Activated CD8-positive, alpha-beta memory T cell treated with anti-CD3 and anti-CD28 coated beads for 1 hour (primary cell): ENCODE results near the gene TLN1.
A peak's percentile ranks its signal among the peaks of the same experiment; 100 is the strongest.

Experiments
- DNase-seq, 2 donors: peaks; one replicate each; pipeline ENCODE4 v3.0.0-alpha.2; 2020; ENCODE audit warnings: low read depth in 1 of 2; ENCODE audit errors: extremely low read depth in 1 of 2

The TLN1 gene

DNA sequence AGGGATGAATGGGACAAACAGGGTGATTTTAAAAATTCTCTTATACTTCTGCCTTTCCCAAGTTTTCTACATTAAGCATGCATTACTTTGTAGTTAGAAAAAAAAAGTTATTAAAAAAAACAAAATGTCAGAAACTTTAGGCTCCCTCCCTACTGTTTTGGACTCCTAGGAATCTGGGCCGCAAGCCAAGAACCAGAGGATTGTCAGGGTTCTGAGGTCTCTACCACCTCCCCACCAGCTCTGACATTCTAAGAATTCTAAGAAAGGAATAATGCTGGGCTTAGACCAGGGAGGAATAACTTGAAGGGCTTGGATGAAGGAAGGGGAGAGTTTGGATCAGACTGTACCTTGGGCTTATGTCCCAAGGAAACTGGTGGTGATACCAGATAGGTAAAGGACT is 66.0 kb downstream of the TLN1 start:
- DNase-seq, result no peak

GRCh38 chr9:35665471-35665818 is 66.5 kb downstream of the TLN1 start:
- no peak for DNase-seq

- peak in 1 of 2 donors; percentile 43 for DNase-seq
Observed at GRCh38 chr9:35664531-35665470, 67.2 kb downstream of the TLN1 start, which contains the start of gene ARHGEF39. ARHGEF39 (minus strand) TSS chr9:35665195; CDS start chr9:35665169, 26 bp downstream.

DNA sequence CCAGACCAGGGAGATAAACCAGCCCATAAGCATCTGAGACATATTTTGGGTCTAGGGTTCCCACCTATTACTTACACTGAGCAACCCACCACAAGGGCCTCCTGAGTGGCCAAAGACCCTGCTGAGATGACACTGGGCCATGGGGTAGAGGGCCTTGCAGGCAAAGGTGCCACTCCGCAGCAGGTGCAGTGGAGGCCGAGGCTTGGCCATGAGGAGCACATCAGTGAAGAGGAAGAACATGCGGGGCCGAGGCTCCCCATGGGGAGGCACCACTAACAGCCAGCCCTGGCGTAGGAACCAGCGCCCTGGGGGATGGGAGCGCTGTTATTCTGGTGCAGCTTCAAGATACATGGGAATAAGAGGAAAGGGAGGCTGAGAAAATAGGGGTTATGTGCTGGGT is 69.6 kb downstream of the TLN1 start:
- DNase-seq, result no peak

GRCh38 chr9:35661756-35662350 is 70.1 kb downstream of the TLN1 start:
- DNase-seq, result no peak

- no peak for DNase-seq
Observed at GRCh38 chr9:35660966-35661415, 71.0 kb downstream of the TLN1 start.

DNA sequence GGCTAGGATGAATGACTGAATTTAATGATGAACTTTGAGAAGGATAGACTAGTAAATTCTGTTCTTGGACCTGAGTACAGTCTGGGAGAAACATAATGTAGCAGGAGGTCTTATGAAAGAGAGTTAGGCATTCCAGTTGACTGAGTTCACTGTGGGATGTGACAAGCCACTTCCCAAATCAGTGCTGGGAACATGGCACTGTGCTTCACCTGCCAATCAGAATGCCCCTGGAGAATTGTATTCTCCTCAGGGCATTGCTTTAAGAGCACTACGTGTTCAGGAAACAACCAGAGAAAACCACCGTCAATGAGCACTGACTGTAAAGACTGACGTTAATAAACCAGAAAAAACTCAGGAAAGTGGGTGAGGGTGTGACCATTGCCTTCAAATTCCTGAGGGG is 72.7 kb downstream of the TLN1 start:
- no peak for DNase-seq

DNA sequence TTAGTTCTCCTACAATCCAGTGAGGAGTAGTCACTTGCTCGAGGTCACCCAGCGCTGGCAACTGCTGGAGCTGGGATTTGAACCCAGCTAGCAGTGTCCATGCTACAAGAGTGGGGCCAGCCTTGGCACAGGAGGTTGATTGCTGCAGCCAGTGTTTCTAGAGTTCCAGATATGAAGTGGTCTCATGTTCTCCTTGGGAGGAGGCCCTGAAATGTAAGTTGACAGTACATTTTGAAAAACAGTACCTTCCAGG is 73.1 kb downstream of the TLN1 start:
- DNase-seq, result no peak

GRCh38 chr9:35658137-35658967 is 73.6 kb downstream of the TLN1 start, which contains the start of gene CCDC107:
CCDC107 (plus strand) TSS chr9:35658292; CDS start chr9:35658380, 88 bp downstream.
- peak; percentile 48 to 76 for DNase-seq

DNA sequence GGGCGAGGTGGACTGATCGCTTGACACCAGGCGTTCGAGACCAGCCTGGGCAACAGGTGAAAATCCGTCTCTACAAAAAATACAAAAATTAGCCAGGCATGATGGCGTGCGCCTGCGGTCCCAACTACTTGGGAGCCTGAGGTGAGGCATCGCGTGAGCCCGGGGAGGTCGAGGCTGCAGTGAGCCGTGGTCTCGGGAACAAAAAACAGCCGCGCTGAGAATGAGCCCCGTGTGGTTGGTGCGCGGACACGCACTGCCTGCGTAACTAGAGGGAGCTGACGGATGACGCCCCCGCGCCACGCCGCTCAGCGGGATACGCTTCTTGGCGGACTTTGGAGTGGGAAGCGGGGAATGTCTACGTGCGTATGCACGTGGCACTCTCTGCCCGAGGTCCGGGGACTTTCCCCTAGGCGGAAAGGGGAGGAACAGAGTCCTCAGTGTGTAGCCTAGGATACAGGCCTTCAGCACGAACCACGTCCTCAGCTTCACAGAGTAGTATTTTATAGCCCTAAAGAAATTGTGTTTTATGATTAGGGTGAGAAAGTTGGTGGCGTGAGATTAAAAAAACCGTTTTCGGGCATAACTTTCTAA is 74.4 kb downstream of the TLN1 start, which contains the start of gene RMRP:
RMRP (minus strand) TSS at position 474 of the 591 bp plus-strand sequence.
- DNase-seq, result peak; percentile 72 to 78

DNA sequence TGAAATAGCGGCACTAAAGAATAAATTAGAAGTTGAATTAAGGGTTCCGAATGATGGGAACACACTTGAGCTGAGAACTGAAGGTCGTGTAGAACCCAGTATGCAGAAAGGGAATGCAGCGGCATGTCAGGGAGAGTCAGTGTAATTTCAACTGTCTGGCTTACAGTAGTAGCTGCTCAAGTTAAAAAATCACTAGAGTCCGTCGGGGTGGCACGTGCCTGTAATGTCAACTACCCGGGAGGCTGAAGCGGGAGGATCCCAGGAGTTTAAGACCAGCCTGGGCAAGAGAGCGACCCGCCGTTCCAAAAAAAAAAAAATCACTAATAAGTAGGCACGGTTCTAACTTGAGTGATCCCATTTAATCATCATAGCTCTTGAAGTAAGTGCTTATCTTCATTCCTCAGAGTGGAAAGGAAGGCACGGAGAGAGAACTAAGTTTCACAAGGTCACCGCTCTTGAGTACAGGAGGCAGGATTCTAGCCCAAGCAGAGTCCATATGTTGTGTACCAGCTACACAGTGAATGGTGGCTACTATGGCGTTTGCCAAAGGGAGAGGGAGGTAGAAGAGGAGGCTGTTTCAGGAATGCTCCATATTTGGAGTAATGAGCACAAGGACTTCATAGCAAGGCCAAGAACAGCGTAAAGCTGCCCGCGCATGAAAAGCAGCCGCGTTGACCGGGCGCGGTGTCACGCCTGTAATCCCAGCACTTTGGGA is 75.0 kb downstream of the TLN1 start:
- DNase-seq, result no peak

DNA sequence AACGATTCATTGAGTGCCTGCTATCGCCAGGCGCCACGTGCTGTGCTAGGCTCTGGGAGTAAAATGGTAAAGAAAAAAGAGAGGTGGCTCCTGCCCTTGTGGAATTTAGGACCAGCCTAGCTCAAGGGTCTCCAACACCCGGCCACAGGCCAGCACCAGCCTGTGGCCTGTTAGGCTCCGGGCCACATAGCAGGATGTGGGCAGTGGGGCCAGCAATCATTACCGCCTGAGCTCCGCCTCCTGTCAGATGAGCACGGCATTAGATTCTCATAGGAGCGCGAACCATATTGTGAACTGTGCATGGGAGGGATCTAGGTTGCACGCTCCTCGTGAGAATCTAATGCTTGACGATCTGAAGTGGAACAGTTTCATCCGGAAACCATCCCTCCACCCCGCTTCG is 75.6 kb downstream of the TLN1 start:
- DNase-seq, result no peak

DNA sequence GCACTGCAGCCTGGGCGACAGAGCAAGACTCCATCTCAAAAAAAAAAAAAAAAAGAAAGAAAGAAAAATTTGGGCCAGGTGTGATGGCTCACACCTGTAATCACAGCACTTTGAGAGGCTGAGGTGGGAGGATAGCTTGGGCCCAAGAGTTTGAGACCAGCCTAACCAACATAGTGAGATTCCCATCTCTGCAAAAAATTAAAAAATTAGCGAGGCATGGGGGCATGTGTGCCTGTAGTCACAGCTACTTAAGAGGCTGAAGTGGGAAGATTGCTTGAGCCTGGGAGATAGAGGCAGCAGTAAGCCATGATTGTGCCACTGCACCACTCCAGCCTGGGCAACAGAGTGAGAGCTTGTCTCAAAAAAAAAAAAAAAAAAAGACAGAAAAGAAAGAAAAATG is 78.4 kb downstream of the TLN1 start:
- no peak for DNase-seq

DNA sequence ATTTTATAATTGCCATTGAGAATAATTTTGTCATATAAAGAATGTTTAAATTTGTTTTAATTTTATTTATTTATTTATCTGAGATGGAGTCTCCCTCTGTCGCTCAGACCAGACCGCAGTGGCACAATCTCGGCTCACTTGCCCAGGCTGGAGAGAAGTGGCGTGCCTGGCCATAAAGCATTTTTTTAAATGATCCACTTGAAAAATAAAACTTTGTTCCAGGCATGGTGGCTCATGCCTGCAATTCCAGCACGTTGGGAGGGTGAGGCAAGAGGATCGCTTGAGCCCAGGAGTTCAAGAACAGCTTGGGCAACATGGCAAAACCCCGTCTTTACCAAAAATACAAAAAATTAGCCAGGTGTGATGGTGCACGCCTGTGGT is 79.2 kb downstream of the TLN1 start:
- DNase-seq, result no peak

GRCh38 chr9:35651956-35652828 is 79.8 kb downstream of the TLN1 start:
- no peak for DNase-seq

- DNase-seq, result no peak
Observed at GRCh38 chr9:35650341-35651158, 81.4 kb downstream of the TLN1 start, which contains the start of gene SIT1. SIT1 (minus strand) TSS chr9:35650931; CDS start chr9:35650853, 78 bp downstream.

- DNase-seq, result no peak
Observed at GRCh38 chr9:35649431-35650340, 82.3 kb downstream of the TLN1 start.
